Endothelial cell (in vitro differentiated cells): ENCODE data around the gene COBL. TPM values are rescaled to one million over a fixed set of nuclear protein-coding genes. Genes with fewer than 3 reads are reported as not detected.

Experiments
- DNase-seq: peaks from one replicate; pipeline ENCODE4 v3.0.0; 2021; ENCODE audit warnings: low spot score
- H3K27ac Mint-ChIP-seq: one replicate; pipeline ENCODE4 v1.8.0; 2021; ENCODE audit warnings: mixed read lengths, inconsistent platforms; ENCODE audit not compliant: unreplicated experiment
- H3K27me3 Mint-ChIP-seq: one replicate; pipeline ENCODE4 v1.8.0; 2021; ENCODE audit warnings: mild to moderate bottlenecking, moderate library complexity, mixed read lengths, inconsistent platforms; ENCODE audit not compliant: unreplicated experiment
- H3K36me3 Mint-ChIP-seq: one replicate; pipeline ENCODE4 v1.8.0; 2021; ENCODE audit warnings: mild to moderate bottlenecking, low read depth, mixed read lengths, inconsistent platforms; ENCODE audit not compliant: unreplicated experiment
- H3K4me1 Mint-ChIP-seq: one replicate; pipeline ENCODE4 v1.8.0; 2021; ENCODE audit warnings: mild to moderate bottlenecking, mixed read lengths, inconsistent platforms; ENCODE audit not compliant: unreplicated experiment
- H3K4me3 Mint-ChIP-seq: one replicate; pipeline ENCODE4 v1.8.0; 2021; ENCODE audit warnings: mild to moderate bottlenecking, mixed read lengths, inconsistent platforms; ENCODE audit not compliant: unreplicated experiment
- H3K9me3 Mint-ChIP-seq: one replicate; pipeline ENCODE4 v1.8.0; 2021; ENCODE audit warnings: mixed read lengths, inconsistent platforms; ENCODE audit not compliant: unreplicated experiment
- total RNA-seq: library from RNA; stranded (reverse); fragmentation: NEBNext Ultra II Directional; extraction: Animal tissue kit (Norgen Biotek cat#: 25700); gene quantifications from one replicate; pipeline ENCODE4 v1.2.1, GENCODE V29; 2021; ENCODE audit not compliant: unreplicated experiment
- TF ChIP-seq, protein P1 (sequence below): fragments of 200-600 bp; sonication (generic); IDR thresholded peaks from one replicate; pipeline ENCODE4 v1.5.0; 2021; ENCODE audit warnings: antibody characterized with exemption; ENCODE audit not compliant: unreplicated experiment

The COBL gene
- total RNA-seq, 1 donor from 2014 or later, result 1.8 TPM

DNA sequence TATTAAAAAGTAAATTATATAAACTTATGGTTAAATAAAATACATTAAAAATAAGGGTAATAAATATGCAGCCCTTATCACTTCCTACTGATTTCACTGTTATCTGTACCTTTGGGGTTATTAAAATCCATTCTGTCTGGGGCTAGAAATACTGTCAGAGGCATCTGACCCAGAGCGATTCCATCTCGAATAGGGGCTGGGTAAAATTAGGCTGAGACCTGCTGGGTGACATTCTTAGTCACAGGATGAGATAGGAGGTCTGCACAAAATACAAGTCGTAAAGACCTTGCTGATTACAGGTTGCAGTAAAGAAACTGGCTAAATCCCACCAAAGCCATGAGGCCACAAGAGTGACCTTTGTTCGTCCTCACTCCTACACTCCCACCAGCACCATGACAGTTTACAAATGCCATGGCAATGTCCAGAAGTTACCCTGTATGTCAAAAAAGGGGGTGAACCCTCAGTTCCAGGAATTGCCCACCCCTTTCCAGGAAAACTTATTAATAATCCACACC, 77.6 kb downstream of the COBL start:
- Mint-ChIP-seq H3K27me3 (peaks cover 6% of the 10 kb centered on the region), H3K27ac (no peak overlapping the region), H3K36me3 (no peaks in the 10 kb centered on the region), H3K4me1 (no peaks in the 10 kb centered on the region), H3K4me3 (no peak overlapping the region), H3K9me3 (no peaks in the 10 kb centered on the region)
- DNase-seq, result no peak
- TF ChIP-seq, protein P1, sequence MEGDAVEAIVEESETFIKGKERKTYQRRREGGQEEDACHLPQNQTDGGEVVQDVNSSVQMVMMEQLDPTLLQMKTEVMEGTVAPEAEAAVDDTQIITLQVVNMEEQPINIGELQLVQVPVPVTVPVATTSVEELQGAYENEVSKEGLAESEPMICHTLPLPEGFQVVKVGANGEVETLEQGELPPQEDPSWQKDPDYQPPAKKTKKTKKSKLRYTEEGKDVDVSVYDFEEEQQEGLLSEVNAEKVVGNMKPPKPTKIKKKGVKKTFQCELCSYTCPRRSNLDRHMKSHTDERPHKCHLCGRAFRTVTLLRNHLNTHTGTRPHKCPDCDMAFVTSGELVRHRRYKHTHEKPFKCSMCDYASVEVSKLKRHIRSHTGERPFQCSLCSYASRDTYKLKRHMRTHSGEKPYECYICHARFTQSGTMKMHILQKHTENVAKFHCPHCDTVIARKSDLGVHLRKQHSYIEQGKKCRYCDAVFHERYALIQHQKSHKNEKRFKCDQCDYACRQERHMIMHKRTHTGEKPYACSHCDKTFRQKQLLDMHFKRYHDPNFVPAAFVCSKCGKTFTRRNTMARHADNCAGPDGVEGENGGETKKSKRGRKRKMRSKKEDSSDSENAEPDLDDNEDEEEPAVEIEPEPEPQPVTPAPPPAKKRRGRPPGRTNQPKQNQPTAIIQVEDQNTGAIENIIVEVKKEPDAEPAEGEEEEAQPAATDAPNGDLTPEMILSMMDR, result no peak

DNA sequence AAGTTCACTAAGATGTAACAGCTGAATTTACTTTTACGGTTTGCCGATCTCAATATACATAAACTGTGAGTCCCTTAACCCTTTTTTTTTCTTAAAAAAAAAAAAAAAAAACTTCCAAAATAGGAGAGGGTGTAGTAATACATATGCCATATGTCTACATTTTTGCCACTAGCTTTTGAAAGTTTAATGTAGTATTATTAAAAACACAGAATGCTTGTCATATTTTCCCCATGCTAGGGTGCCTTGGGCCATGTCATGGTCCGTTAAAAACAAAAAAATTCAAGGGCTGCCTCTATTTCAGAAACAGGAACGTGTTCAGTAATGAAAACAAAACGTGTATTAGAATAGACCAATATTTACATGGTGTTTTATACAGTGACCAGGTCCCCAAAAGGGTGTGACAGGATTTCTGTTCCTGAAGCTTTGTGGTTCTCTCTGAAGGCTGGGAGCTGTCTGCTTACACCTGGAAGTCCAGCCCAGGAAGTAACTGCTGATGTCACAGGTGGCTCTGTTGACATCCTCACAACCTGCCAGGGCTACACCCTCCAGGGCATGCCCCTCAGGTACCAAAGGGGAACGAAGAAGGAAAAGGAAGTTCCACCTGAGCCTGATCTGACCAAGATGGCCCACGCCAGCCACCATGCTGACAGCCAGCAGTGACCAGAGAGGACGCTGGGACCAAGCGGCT, 79.0 kb downstream of the COBL start:
- no peak overlapping the region for H3K27ac Mint-ChIP-seq
- no peaks in the 10 kb centered on the region for H3K4me1 Mint-ChIP-seq
- H3K4me3 Mint-ChIP-seq, result no peak overlapping the region
- no peak for DNase-seq
- H3K27me3 Mint-ChIP-seq, result peaks cover 7% of the 10 kb centered on the region
- H3K9me3 Mint-ChIP-seq, result no peaks in the 10 kb centered on the region
- TF ChIP-seq, protein P1, result no peak
- no peaks in the 10 kb centered on the region for H3K36me3 Mint-ChIP-seq

DNA sequence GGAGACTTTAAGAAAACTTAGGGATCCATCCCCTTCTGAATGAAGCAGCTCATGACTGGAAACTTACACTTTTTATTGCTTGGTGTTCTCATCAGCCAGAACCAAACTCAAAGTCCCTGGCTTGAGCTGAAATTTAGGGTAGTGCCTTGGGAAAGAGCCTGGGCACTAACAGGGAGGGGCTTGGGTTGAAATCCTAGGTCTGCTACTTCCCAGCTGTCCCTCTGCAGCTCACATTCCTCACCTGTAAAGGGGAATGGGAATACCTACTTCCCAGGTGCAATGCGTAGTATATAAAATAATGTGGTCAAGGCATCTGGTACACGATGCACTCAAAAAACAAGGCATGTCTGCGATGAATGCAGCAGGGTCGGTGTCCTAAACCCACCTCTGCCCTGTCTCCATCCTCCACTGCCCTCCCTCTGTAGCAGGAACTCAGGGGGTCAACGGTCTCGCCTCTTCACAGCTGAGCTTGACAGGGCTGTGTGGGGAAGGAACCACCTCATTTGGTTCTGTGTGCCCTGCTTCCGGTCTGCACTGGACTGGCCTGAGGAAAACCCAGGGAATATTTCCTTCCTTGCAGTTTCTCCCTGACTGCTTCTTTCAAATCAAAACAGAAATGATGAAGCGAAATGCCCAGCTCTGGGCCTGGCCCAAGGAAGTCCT, 80.0 kb downstream of the COBL start:
- no peak for DNase-seq
- Mint-ChIP-seq H3K4me3 (no peak overlapping the region), H3K27me3 (peaks cover 9% of the 10 kb centered on the region), H3K27ac (no peak overlapping the region), H3K9me3 (no peaks in the 10 kb centered on the region), H3K36me3 (no peaks in the 10 kb centered on the region), H3K4me1 (peaks cover 3% of the 10 kb centered on the region)
- TF ChIP-seq, protein P1, result no peak

DNA sequence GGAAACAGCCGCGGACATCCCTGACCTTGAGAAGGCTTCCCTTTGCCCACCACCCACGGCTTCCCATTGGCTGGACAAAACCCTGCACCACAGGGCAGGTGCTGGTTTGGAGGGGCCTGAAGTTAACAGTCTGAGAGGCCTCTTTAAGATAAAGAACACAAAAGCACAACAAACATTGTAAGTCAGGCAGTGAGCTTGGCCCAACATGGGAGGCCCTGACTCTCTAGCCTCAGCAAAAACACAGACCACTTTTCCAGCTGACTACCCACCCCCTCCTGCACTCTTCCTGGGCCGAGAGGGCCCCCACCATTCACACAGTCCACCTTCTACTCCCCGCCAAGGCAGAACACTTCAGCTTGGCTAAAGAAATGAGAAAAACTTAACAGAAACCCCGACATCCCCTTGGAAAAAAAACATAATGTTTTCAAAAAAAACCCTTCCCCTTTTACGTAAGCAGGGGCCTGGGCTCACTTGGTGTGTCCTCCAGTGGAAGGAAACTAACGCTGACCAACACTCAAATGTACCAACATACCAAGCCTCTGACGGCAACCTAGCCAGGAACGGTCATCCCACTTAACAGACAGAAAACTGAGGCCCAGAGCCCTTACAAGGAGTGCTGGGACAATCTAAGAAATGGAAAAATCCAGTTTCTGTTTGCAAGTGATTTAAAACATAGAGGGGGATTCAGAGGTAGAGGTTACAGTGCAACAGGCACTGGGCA, 80.9 kb downstream of the COBL start:
- Mint-ChIP-seq H3K4me1 (peaks cover 3% of the 10 kb centered on the region), H3K27me3 (peaks cover 9% of the 10 kb centered on the region), H3K36me3 (no peaks in the 10 kb centered on the region), H3K27ac (no peak overlapping the region), H3K9me3 (no peaks in the 10 kb centered on the region), H3K4me3 (no peak overlapping the region)
- no peak for DNase-seq
- TF ChIP-seq, protein P1, result no peak
